Measurements from ENCODE around the gene C17orf67. TPM values are rescaled to one million over a fixed set of nuclear protein-coding genes. Genes with fewer than 3 reads are reported as not detected.

C17orf67 gene
- total and polyA plus RNA-seq, 2 experiments from 2014 or later, result 1.0 to 3.7 TPM

- Histone ChIP-seq H3F3A (replicated peaks; ENCODE audit: low read depth) (no peaks in the 10 kb centered on the region), H3K27me3 (ENCODE audit: insufficient read depth) (no peaks in the 10 kb centered on the region), H2AFZ (no peak overlapping the region), H3K4me3 (no peak overlapping the region), H3K36me3 (ENCODE audit: insufficient read depth) (no peaks in the 10 kb centered on the region), H3K79me2 (replicated peaks; ENCODE audit: insufficient read depth) (no peaks in the 10 kb centered on the region), H3K9me2 (ENCODE audit: insufficient read depth) (no peaks in the 10 kb centered on the region), H3K4me1 (ENCODE audit: insufficient read depth) (no peaks in the 10 kb centered on the region), H3K4me2 (no peak overlapping the region), H3K27ac (ENCODE audit: low read depth) (no peak overlapping the region), H4K20me1 (replicated peaks; ENCODE audit: insufficient read depth) (no peaks in the 10 kb centered on the region)
- no peak overlapping the region for H3K4me3 Mint-ChIP-seq
- no peak overlapping the region for H3K27ac Mint-ChIP-seq
- TF ChIP-seq CREB1 (CRISPR knock-in tag; IDR thresholded peaks at IDR 0.05; ENCODE audit: low read depth) (no peak), STAT1 (IDR thresholded peaks at IDR 0.05; ENCODE audit: unreplicated experiment) (no peak), ZNF331 (CRISPR knock-in tag; IDR thresholded peaks at IDR 0.05; ENCODE audit: low read depth) (no peak), JUNB (IDR thresholded peaks at IDR 0.05; ENCODE audit: unreplicated experiment) (no peak)
- TF ChIP-seq, protein P1, sequence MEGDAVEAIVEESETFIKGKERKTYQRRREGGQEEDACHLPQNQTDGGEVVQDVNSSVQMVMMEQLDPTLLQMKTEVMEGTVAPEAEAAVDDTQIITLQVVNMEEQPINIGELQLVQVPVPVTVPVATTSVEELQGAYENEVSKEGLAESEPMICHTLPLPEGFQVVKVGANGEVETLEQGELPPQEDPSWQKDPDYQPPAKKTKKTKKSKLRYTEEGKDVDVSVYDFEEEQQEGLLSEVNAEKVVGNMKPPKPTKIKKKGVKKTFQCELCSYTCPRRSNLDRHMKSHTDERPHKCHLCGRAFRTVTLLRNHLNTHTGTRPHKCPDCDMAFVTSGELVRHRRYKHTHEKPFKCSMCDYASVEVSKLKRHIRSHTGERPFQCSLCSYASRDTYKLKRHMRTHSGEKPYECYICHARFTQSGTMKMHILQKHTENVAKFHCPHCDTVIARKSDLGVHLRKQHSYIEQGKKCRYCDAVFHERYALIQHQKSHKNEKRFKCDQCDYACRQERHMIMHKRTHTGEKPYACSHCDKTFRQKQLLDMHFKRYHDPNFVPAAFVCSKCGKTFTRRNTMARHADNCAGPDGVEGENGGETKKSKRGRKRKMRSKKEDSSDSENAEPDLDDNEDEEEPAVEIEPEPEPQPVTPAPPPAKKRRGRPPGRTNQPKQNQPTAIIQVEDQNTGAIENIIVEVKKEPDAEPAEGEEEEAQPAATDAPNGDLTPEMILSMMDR (conservative IDR thresholded peaks at IDR 0.05; ENCODE audit: low read depth in 2 of 2), result no peak
- no peaks in the 10 kb centered on the region for H3K9me3 Mint-ChIP-seq
- no peaks in the 10 kb centered on the region for H3K4me1 Mint-ChIP-seq
- H3K27me3 Mint-ChIP-seq (ENCODE audit: insufficient read depth, low read depth, poor library complexity), result peaks cover 7% of the 10 kb centered on the region
- no peaks in the 10 kb centered on the region for H3K36me3 Mint-ChIP-seq (ENCODE audit: low read depth)
- DNase-seq (ENCODE audit: low spot score) (no peak), ATAC-seq (no peak)
These were observed 60.6 kb downstream of the C17orf67 start for GRCh38 chr17:56773124-56773523.

DNA sequence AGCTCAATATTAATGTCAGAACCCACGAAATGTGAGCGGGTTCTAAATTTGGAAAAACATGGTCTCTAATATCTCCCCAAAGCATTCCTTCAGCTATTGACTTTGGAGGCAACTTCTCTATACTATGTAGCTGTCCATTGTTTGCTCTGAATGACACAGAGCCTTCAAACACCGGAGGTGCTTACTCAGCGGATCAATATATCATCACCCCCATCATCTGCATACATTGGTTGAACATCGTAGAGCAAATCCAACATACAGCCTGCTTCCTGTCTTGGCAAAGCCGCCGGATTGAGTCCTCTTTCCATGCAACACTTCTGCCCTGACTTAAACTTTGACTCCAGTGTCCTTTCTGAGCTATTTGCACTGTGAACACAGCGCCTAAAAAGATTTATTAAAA lies 61.3 kb downstream of the C17orf67 start:
- no peaks in the 10 kb centered on the region for H3F3A ChIP-seq (replicated peaks; ENCODE audit: low read depth)
- TF ChIP-seq JUNB (IDR thresholded peaks at IDR 0.05; ENCODE audit: unreplicated experiment) (no peak), REST (IDR thresholded peaks at IDR 0.05; ENCODE audit: unreplicated experiment) (no peak)
- H2AFZ ChIP-seq, result no peak overlapping the region
- no peak overlapping the region for H3K27ac ChIP-seq (ENCODE audit: low read depth)
- ATAC-seq (no peak), DNase-seq (ENCODE audit: low spot score) (no peak)
- H3K27me3 ChIP-seq (ENCODE audit: insufficient read depth), result no peaks in the 10 kb centered on the region
- H3K36me3 ChIP-seq (ENCODE audit: insufficient read depth), result no peaks in the 10 kb centered on the region
- Mint-ChIP-seq H3K4me3 (no peak overlapping the region), H3K9me3 (no peaks in the 10 kb centered on the region), H3K27ac (no peak overlapping the region), H3K27me3 (ENCODE audit: insufficient read depth, low read depth, poor library complexity) (peaks cover 6% of the 10 kb centered on the region), H3K4me1 (no peaks in the 10 kb centered on the region), H3K36me3 (ENCODE audit: low read depth) (no peaks in the 10 kb centered on the region)
- no peaks in the 10 kb centered on the region for H4K20me1 ChIP-seq (replicated peaks; ENCODE audit: insufficient read depth)
- H3K4me1 ChIP-seq (ENCODE audit: insufficient read depth), result no peaks in the 10 kb centered on the region
- no peaks in the 10 kb centered on the region for H3K79me2 ChIP-seq (replicated peaks; ENCODE audit: insufficient read depth)
- no peak overlapping the region for H3K4me2 ChIP-seq
- H3K9me2 ChIP-seq (ENCODE audit: insufficient read depth), result no peaks in the 10 kb centered on the region
- H3K4me3 ChIP-seq, result no peak overlapping the region

Data from GM23338 (cell line).